ENCODE data around the gene HES1. TPM values are rescaled to one million over a fixed set of nuclear protein-coding genes. Genes with fewer than 3 reads are reported as not detected.

HES1 gene
- total and polyA plus RNA-seq, 8 donors, result 4.7 to 101 (median 42.2) TPM

DNA sequence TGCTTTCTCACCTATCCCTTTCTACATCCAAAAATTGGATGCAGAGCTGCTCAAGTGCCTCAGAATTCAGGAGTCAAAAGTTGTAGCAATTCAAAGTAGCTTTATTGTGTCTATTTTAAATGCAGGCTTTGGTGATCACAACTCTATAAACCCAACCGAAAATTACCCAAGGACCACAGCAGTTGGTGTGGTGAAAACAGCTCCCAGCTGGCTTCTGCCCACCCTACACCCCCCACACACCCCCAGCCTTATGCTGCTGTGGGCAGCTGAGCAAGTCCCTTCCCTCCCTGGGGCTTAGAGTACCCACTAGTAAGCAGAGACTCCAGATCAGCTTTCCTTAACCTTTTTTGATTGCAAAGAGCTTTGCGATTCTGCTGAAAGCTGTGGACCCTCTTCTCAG lies 5.8 kb upstream of the HES1 start:
- peak overlapping the region in 4 of 5 donors; percentile 58 to 79 (median 74) for H3K27ac ChIP-seq
- no peaks in the 10 kb centered on the region for H3K36me3 ChIP-seq
- no peaks in the 10 kb centered on the region for H3K9me3 ChIP-seq
- WGBS, 5 donors, result 33 to 57% (median 45%) methylated on average over 2 of the region's 2 CpGs
- peak overlapping the region in 1 of 4 donors; percentile 11 for H3K4me3 ChIP-seq
- intact Hi-C loops (cut with DNase I; ENCODE audit: low total_unique reads), result loop anchor here (5.0 kb wide), 1 partner anchor 133 kb away; no protein-coding TSS in a partner anchor
- peaks cover 0 to 7% (median 0%) of the 10 kb centered on the region in 3 donors for H3K27me3 ChIP-seq
- DNase-seq, result no peak
- H3K4me1 ChIP-seq, result peaks cover 38 to 55% (median 46%) of the 10 kb centered on the region in 4 donors
- no peak for TF ChIP-seq EP300 (IDR thresholded peaks at IDR 0.05)
- TF ChIP-seq, protein P1, sequence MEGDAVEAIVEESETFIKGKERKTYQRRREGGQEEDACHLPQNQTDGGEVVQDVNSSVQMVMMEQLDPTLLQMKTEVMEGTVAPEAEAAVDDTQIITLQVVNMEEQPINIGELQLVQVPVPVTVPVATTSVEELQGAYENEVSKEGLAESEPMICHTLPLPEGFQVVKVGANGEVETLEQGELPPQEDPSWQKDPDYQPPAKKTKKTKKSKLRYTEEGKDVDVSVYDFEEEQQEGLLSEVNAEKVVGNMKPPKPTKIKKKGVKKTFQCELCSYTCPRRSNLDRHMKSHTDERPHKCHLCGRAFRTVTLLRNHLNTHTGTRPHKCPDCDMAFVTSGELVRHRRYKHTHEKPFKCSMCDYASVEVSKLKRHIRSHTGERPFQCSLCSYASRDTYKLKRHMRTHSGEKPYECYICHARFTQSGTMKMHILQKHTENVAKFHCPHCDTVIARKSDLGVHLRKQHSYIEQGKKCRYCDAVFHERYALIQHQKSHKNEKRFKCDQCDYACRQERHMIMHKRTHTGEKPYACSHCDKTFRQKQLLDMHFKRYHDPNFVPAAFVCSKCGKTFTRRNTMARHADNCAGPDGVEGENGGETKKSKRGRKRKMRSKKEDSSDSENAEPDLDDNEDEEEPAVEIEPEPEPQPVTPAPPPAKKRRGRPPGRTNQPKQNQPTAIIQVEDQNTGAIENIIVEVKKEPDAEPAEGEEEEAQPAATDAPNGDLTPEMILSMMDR (IDR thresholded peaks at IDR 0.05), result no peak
- TF ChIP-seq POLR2AphosphoS5 (IDR thresholded peaks at IDR 0.05), result no peak
- TF ChIP-seq POLR2A (IDR thresholded peaks at IDR 0.05), result no peak

DNA sequence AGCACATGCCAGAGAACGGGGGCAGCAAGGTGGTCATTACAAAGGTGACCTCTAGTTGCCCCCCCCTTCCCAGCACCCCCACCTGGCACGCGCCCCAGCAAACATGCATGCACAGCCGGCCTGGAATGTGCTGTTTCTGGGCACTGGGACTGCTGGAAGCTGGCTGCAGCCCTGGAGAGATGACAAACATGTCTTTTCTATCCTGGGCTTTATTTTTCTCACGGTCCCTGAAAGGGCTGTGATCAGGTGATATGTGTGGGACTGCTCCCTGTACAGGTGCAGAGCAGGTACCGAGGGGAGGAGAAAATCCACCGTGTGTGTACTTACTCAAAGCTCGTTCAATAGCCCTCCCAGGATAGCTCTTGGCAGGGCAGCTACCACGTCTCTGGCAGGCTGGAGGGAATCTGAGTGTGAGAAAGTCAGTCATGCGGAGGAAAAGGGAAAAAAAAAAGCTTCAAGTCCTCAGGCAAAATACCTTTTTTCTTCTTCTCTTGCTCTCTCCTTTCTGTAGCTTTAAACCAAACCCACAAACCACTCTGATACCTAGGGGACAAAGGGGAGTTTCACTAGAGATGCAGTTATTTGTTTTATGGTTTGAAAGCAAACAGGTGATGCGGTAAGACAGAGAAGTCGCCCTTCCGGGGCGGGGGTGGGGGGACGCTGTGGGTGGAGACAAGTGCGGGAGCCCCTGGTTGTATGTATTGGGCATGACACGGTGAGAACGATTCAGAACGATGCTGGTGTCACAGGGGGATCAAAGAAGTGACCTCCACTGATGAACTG lies 5.0 kb upstream of the HES1 start:
- peaks cover 0 to 15% (median 0%) of the 10 kb centered on the region in 3 donors for H3K27me3 ChIP-seq
- H3K9me3 ChIP-seq, result no peaks in the 10 kb centered on the region
- H3K4me1 ChIP-seq, result peaks cover 42 to 63% (median 53%) of the 10 kb centered on the region in 4 donors
- peak; percentile 70 to 88 for DNase-seq
- peak overlapping the region; percentile 58 to 89 (median 76) for H3K27ac ChIP-seq
- no peaks in the 10 kb centered on the region for H3K36me3 ChIP-seq
- TF ChIP-seq EP300 (IDR thresholded peaks at IDR 0.05) (no peak), POLR2AphosphoS5 (IDR thresholded peaks at IDR 0.05) (no peak), POLR2A (IDR thresholded peaks at IDR 0.05) (no peak)
- TF ChIP-seq, protein P1 (IDR thresholded peaks at IDR 0.05), result no peak
- WGBS, 5 donors, result 22 to 30% (median 22%) methylated on average over 19 of the region's 19 CpGs
- intact Hi-C loops (cut with DNase I; ENCODE audit: low total_unique reads), result loop anchor here (5.0 kb wide), 1 partner anchor 134 kb away; no protein-coding TSS in a partner anchor
- peak overlapping the region in 1 of 4 donors; percentile 29 for H3K4me3 ChIP-seq

DNA sequence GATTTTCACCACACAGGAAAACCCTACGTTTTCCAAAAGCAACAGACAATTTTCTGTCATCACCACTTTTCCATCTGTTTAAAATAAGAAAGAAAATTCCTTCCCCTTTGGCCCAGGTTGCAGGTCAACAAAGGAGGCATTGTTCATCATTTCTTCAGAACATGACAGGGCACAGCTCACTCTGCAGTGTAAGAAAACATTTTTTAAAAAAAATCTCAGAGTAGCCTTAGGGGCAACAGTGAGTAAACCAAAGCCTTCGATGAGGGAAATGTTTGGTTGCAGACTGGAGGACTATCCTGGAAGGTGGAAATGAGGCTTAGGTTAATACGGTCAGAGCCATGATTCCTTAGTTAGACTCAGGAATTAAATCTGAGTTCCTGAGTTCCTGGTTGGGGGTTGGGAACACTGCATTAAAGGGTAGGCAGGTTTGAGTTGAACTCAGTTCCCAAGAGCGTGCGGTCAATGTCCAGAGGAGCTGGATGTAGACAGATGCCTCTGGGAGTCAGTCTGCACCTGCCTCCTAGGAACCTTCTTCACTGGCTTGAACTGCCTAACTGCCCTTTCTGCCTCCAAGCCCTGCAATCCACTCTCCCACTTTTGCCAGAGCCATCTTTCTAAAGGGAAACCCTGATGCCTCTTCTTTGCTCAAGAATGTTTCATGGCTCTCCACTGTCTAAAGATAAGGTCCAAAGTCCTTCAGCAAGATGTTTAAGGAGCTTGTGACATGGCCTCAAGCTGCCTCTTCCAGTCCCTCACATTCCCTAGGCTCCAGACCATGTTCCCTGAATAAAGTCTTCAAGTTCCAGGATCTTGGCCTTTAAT lies 3.3 kb upstream of the HES1 start:
- no peak for DNase-seq
- no peak for TF ChIP-seq POLR2A (IDR thresholded peaks at IDR 0.05)
- TF ChIP-seq EP300 (IDR thresholded peaks at IDR 0.05), result no peak
- TF ChIP-seq POLR2AphosphoS5 (IDR thresholded peaks at IDR 0.05), result no peak
- TF ChIP-seq, protein P1 (IDR thresholded peaks at IDR 0.05), result no peak
- Histone ChIP-seq H3K9me3 (no peaks in the 10 kb centered on the region), H3K4me1 (peaks cover 42 to 74% (median 67%) of the 10 kb centered on the region in 4 donors), H3K36me3 (no peaks in the 10 kb centered on the region), H3K27ac (peak overlapping the region in 4 of 5 donors; percentile 82 to 99 (median 94)), H3K4me3 (no peak overlapping the region), H3K27me3 (peaks cover 0 to 19% (median 0%) of the 10 kb centered on the region in 3 donors)
- 71 to 75% (median 72%) methylated on average over 5 of the region's 5 CpGs for WGBS, 5 donors
- intact Hi-C loops (cut with DNase I; ENCODE audit: low total_unique reads), result loop anchor here (5.0 kb wide), 1 partner anchor 135 kb away; no protein-coding TSS in a partner anchor

DNA sequence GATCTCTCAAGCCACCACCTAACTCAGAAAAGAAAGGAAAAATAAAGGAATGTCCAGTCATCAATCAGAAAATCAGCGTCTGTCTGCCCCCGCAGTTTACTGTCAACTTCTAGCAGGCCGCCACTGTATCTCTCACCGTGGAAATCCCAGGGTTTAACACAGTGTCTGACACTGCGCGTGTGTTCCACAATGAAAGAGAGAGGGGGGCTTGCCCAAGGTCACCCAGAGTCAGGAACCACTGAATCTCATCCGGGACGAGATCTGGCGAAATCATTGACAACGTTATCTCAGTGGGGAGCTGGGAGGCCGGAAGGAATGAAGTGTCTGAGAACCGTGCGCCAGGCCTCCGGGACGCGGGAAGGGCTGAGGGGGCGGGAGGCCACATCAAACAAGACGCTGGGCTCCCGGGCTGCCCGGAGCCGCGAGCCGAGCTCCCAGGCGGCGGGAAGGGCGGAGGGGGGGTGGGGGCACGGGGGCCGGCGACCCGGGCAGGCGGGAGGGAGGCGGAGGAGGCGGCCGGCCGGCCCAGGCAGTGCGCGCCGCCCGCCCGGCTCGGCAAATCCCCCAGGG lies 2.2 kb upstream of the HES1 start:
- H3K4me1 ChIP-seq, result peaks cover 42 to 83% (median 74%) of the 10 kb centered on the region in 4 donors
- intact Hi-C loops (cut with DNase I; ENCODE audit: low total_unique reads), result loop anchor here (5.0 kb wide), 1 partner anchor 136 kb away; no protein-coding TSS in a partner anchor
- no peaks in the 10 kb centered on the region for H3K9me3 ChIP-seq
- H3K36me3 ChIP-seq, result no peaks in the 10 kb centered on the region
- H3K4me3 ChIP-seq, result peak overlapping the region; percentile 62 to 69 (median 66)
- TF ChIP-seq POLR2AphosphoS5 (IDR thresholded peaks at IDR 0.05), result peak in 1 of 3 donors; percentile 36
- TF ChIP-seq POLR2A (IDR thresholded peaks at IDR 0.05), result no peak
- TF ChIP-seq EP300 (IDR thresholded peaks at IDR 0.05), result no peak
- DNase-seq, result peak; percentile 61 to 83
- H3K27me3 ChIP-seq, result peaks cover 0 to 18% (median 0%) of the 10 kb centered on the region in 3 donors
- WGBS, 5 donors, result 3 to 6% (median 3%) methylated on average over 17 to 41 of the region's 41 CpGs
- peak overlapping the region; percentile 82 to 99 (median 98) for H3K27ac ChIP-seq
